ENCODE data around the gene CRHR1.

Gene CRHR1

DNA sequence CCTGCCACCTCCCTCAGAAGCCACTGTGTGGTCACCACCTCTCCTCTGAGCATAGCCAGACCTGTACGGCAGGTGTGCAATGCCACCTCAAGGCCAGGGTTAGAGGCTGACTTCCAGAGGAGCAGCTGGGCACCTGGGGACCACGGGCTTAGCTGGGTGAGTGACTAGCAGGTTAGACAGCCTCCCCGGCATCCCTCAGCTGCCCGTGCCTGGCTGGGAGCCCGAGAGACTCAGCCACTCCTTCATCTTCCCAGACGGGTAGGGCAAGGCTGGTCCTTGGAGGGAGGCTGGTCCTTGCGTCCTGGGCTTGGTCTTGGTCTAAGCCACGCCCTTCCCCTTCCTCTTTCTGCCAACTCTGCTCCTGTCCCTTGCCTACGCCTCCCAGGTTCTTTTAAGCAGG, 7.8 kb downstream of the CRHR1 start:
- Histone ChIP-seq H3K4me2 (ENCODE audit: low read length) (no peak overlapping the region), H3K36me3 (replicated peaks; ENCODE audit: low read depth, low read length) (no peaks in the 10 kb centered on the region), H3K4me1 (ENCODE audit: low read length) (no peaks in the 10 kb centered on the region), H3K79me2 (ENCODE audit: low read length) (no peaks in the 10 kb centered on the region), H4K20me1 (ENCODE audit: insufficient read depth, low read length) (no peaks in the 10 kb centered on the region), H2AFZ (ENCODE audit: low read depth, low read length) (no peak overlapping the region), H3K9me3 (ENCODE audit: insufficient read depth, low read length) (no peaks in the 10 kb centered on the region), H3K27me3 (ENCODE audit: low read depth, low read length) (peaks cover 26% of the 10 kb centered on the region), H3K4me3 (ENCODE audit: low read length) (no peak overlapping the region), H3K27ac (ENCODE audit: low read length) (no peak overlapping the region), H3K9ac (ENCODE audit: low read length) (no peak overlapping the region)
- no peak for TF ChIP-seq EZH2phosphoT487 (IDR thresholded peaks at IDR 0.05; ENCODE audit: low read depth)
- TF ChIP-seq, protein P1, sequence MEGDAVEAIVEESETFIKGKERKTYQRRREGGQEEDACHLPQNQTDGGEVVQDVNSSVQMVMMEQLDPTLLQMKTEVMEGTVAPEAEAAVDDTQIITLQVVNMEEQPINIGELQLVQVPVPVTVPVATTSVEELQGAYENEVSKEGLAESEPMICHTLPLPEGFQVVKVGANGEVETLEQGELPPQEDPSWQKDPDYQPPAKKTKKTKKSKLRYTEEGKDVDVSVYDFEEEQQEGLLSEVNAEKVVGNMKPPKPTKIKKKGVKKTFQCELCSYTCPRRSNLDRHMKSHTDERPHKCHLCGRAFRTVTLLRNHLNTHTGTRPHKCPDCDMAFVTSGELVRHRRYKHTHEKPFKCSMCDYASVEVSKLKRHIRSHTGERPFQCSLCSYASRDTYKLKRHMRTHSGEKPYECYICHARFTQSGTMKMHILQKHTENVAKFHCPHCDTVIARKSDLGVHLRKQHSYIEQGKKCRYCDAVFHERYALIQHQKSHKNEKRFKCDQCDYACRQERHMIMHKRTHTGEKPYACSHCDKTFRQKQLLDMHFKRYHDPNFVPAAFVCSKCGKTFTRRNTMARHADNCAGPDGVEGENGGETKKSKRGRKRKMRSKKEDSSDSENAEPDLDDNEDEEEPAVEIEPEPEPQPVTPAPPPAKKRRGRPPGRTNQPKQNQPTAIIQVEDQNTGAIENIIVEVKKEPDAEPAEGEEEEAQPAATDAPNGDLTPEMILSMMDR (IDR thresholded peaks at IDR 0.05; ENCODE audit: low read depth, low read length): no peak

DNA sequence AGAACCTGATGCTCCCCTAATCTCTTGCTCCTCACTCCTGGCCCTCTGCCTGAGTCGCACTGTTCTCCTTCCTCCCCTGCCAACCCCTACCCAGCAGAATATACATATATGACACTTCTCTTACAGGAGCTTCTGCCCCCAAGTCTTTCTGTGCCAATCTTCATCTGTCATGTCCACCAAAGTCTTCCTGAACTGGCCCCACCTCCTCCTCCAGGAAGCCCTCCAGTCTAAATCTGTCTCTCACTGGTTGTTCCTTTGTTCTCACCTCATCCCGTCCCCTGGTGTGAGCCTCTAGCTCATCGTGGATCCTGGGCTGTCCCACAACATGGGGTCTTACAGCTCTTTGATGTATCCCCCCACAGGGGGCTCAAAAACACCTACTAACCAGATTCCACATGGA, 8.3 kb downstream of the CRHR1 start:
- Histone ChIP-seq H3K9me3 (ENCODE audit: insufficient read depth, low read length) (no peaks in the 10 kb centered on the region), H2AFZ (ENCODE audit: low read depth, low read length) (no peak overlapping the region), H3K9ac (ENCODE audit: low read length) (no peak overlapping the region), H4K20me1 (ENCODE audit: insufficient read depth, low read length) (no peaks in the 10 kb centered on the region), H3K4me3 (ENCODE audit: low read length) (no peak overlapping the region), H3K27me3 (ENCODE audit: low read depth, low read length) (peaks cover 26% of the 10 kb centered on the region), H3K4me1 (ENCODE audit: low read length) (no peaks in the 10 kb centered on the region), H3K27ac (ENCODE audit: low read length) (no peak overlapping the region), H3K79me2 (ENCODE audit: low read length) (no peaks in the 10 kb centered on the region), H3K4me2 (ENCODE audit: low read length) (no peak overlapping the region), H3K36me3 (replicated peaks; ENCODE audit: low read depth, low read length) (no peaks in the 10 kb centered on the region)
- no peak for TF ChIP-seq EZH2phosphoT487 (IDR thresholded peaks at IDR 0.05; ENCODE audit: low read depth)
- TF ChIP-seq, protein P1 (IDR thresholded peaks at IDR 0.05; ENCODE audit: low read depth, low read length): no peak

- no peak for TF ChIP-seq EZH2phosphoT487 (IDR thresholded peaks at IDR 0.05; ENCODE audit: low read depth)
- TF ChIP-seq, protein P1 (IDR thresholded peaks at IDR 0.05; ENCODE audit: low read depth, low read length): no peak
- H3K4me3 ChIP-seq (ENCODE audit: low read length): no peak overlapping the region
- no peak overlapping the region for H3K27ac ChIP-seq (ENCODE audit: low read length)
- H3K9ac ChIP-seq (ENCODE audit: low read length): no peak overlapping the region
- H2AFZ ChIP-seq (ENCODE audit: low read depth, low read length): no peak overlapping the region
- no peaks in the 10 kb centered on the region for H3K36me3 ChIP-seq (replicated peaks; ENCODE audit: low read depth, low read length)
- H4K20me1 ChIP-seq (ENCODE audit: insufficient read depth, low read length): no peaks in the 10 kb centered on the region
- peaks cover 23% of the 10 kb centered on the region for H3K27me3 ChIP-seq (ENCODE audit: low read depth, low read length)
- H3K4me2 ChIP-seq (ENCODE audit: low read length): no peak overlapping the region
- no peaks in the 10 kb centered on the region for H3K4me1 ChIP-seq (ENCODE audit: low read length)
- H3K9me3 ChIP-seq (ENCODE audit: insufficient read depth, low read length): no peaks in the 10 kb centered on the region
- H3K79me2 ChIP-seq (ENCODE audit: low read length): no peaks in the 10 kb centered on the region
Observed at GRCh38 chr17:45792995-45793755, 9.1 kb downstream of the CRHR1 start.

GRCh38 chr17:45793999-45794540, 9.9 kb downstream of the CRHR1 start:
- TF ChIP-seq, protein P1 (IDR thresholded peaks at IDR 0.05; ENCODE audit: low read depth, low read length): no peak
- no peak for TF ChIP-seq EZH2phosphoT487 (IDR thresholded peaks at IDR 0.05; ENCODE audit: low read depth)
- Histone ChIP-seq H3K36me3 (replicated peaks; ENCODE audit: low read depth, low read length) (no peaks in the 10 kb centered on the region), H3K4me1 (ENCODE audit: low read length) (no peaks in the 10 kb centered on the region), H2AFZ (ENCODE audit: low read depth, low read length) (no peak overlapping the region), H3K27me3 (ENCODE audit: low read depth, low read length) (peaks cover 15% of the 10 kb centered on the region), H3K9ac (ENCODE audit: low read length) (no peak overlapping the region), H3K4me2 (ENCODE audit: low read length) (no peak overlapping the region), H3K27ac (ENCODE audit: low read length) (no peak overlapping the region), H4K20me1 (ENCODE audit: insufficient read depth, low read length) (no peaks in the 10 kb centered on the region), H3K4me3 (ENCODE audit: low read length) (no peak overlapping the region), H3K9me3 (ENCODE audit: insufficient read depth, low read length) (no peaks in the 10 kb centered on the region), H3K79me2 (ENCODE audit: low read length) (no peaks in the 10 kb centered on the region)

Measured in OCI-LY3 (cell line).